HG03571 (cell line): ENCODE data around the gene SHISA9.
"Not testable (repeated sequence)": the region's sequence is repeated elsewhere in the genome, so short reads cannot be mapped to it uniquely, and the experiment has no call there.

Experiments
- ATAC-seq: cut with Tn5 transposase; IDR thresholded peaks from one replicate; pipeline ENCODE4 v1.9.1; 2021; ENCODE audit not compliant: unreplicated experiment

SHISA9 gene

GRCh38 chr16:12901597-12902461 lies at the start of gene SHISA9:
Gene SHISA9 (plus strand): TSS chr16:12901598.
- no peak for ATAC-seq

- no peak for ATAC-seq
Measured at GRCh38 chr16:12853972-12854371, 47.4 kb upstream of the SHISA9 start.

GRCh38 chr16:12857435-12857834 lies 44.0 kb upstream of the SHISA9 start:
- not testable (repeated sequence) for ATAC-seq

- ATAC-seq: no peak
Measured at GRCh38 chr16:12862327-12862726, 39.1 kb upstream of the SHISA9 start.

GRCh38 chr16:12862941-12863340 lies 38.5 kb upstream of the SHISA9 start:
- ATAC-seq: no peak

GRCh38 chr16:12866981-12867551 lies 34.3 kb upstream of the SHISA9 start:
- no peak for ATAC-seq

GRCh38 chr16:12868169-12868568 lies 33.2 kb upstream of the SHISA9 start:
- ATAC-seq: no peak

- no peak for ATAC-seq
Measured at GRCh38 chr16:12868788-12869187, 32.6 kb upstream of the SHISA9 start.

GRCh38 chr16:12869698-12870427 lies 31.5 kb upstream of the SHISA9 start:
- ATAC-seq: no peak

GRCh38 chr16:12871784-12872183 lies 29.6 kb upstream of the SHISA9 start:
- ATAC-seq: no peak

GRCh38 chr16:12874186-12874585 lies 27.2 kb upstream of the SHISA9 start:
- ATAC-seq: no peak

GRCh38 chr16:12876778-12877177 lies 24.6 kb upstream of the SHISA9 start:
- ATAC-seq: no peak

GRCh38 chr16:12878973-12879372 lies 22.4 kb upstream of the SHISA9 start:
- no peak for ATAC-seq

GRCh38 chr16:12879812-12880211 lies 21.6 kb upstream of the SHISA9 start:
- no peak for ATAC-seq

GRCh38 chr16:12881182-12881581 lies 20.2 kb upstream of the SHISA9 start:
- no peak for ATAC-seq

- ATAC-seq: no peak
Measured at GRCh38 chr16:12881740-12882139, 19.7 kb upstream of the SHISA9 start.

GRCh38 chr16:12885742-12886141 lies 15.7 kb upstream of the SHISA9 start:
- ATAC-seq: no peak

GRCh38 chr16:12891836-12892235 lies 9.6 kb upstream of the SHISA9 start:
- no peak for ATAC-seq

- ATAC-seq: no peak
Measured at GRCh38 chr16:12893050-12893750, 8.2 kb upstream of the SHISA9 start.

- ATAC-seq: no peak
Measured at GRCh38 chr16:12896562-12896961, 4.8 kb upstream of the SHISA9 start.

- no peak for ATAC-seq
Measured at GRCh38 chr16:12898551-12898950, 2.8 kb upstream of the SHISA9 start.
